ENCODE results near the gene CSH2. TPM values are rescaled to one million over a fixed set of nuclear protein-coding genes. Genes with fewer than 3 reads are reported as not detected.

Gene CSH2
- total and polyA plus RNA-seq, 2 of the 13 experiments (the other 11 are each of a cell fraction or from before 2014, with no cell fraction given): not detected

GRCh38 chr17:63854709-63855108 lies 18.8 kb downstream of the CSH2 start (continued):
- TF ChIP-seq ZNF484 (CRISPR knock-in tag; IDR thresholded peaks at IDR 0.05; ENCODE audit: borderline replicate concordance, low read depth) (no peak), ZNF510 (CRISPR knock-in tag; IDR thresholded peaks at IDR 0.05; ENCODE audit: low read depth) (no peak), ZNF670 (CRISPR knock-in tag; IDR thresholded peaks at IDR 0.05; ENCODE audit: borderline replicate concordance) (0 out of 2 replicates have a peak, but pooled peaks have one; percentile 42), TBX2 (CRISPR knock-in tag; IDR thresholded peaks at IDR 0.05; ENCODE audit: borderline replicate concordance) (peak; percentile 71), SMARCE1 (IDR thresholded peaks at IDR 0.05; ENCODE audit: borderline replicate concordance) (no peak), RNF219 (CRISPR knock-in tag; IDR thresholded peaks at IDR 0.05) (no peak), ZNF772 (CRISPR knock-in tag; IDR thresholded peaks at IDR 0.05) (0 out of 2 replicates have a peak, but pooled peaks have one; percentile 41), KDM6A (CRISPR knock-in tag; IDR thresholded peaks at IDR 0.05; ENCODE audit: low read depth) (peak; percentile 41; the same call in 1 of the 2 replicates), ZNF318 (CRISPR knock-in tag; IDR thresholded peaks at IDR 0.05) (no peak), GPN1 (CRISPR knock-in tag; IDR thresholded peaks at IDR 0.05; ENCODE audit: borderline replicate concordance) (no peak), ZNF609 (CRISPR knock-in tag; IDR thresholded peaks at IDR 0.05; ENCODE audit: borderline replicate concordance) (no peak), ZNF160 (CRISPR knock-in tag; IDR thresholded peaks at IDR 0.05) (no peak), MTF2 (CRISPR knock-in tag; IDR thresholded peaks at IDR 0.05; ENCODE audit: borderline replicate concordance) (0 out of 2 replicates have a peak, but pooled peaks have one; percentile 35), FOXM1 (CRISPR knock-in tag; IDR thresholded peaks at IDR 0.05) (no peak), GLI4 (CRISPR knock-in tag; IDR thresholded peaks at IDR 0.05; ENCODE audit: borderline replicate concordance) (0 out of 2 replicates have a peak, but pooled peaks have one; percentile 47)
